Esophagus muscularis mucosa (tissue), 4 donors: Measurements from ENCODE around the gene ST7. TPM values are rescaled to one million over a fixed set of nuclear protein-coding genes. Genes with fewer than 3 reads are reported as not detected.

Experiments
- DNase-seq: peaks from one replicate; pipeline ENCODE4 v3.0.0-alpha.2; 2017; ENCODE audit errors: extremely low spot score
- H3K27ac ChIP-seq, 4 donors: fragments of 200-600 bp; sonication (generic); replicated peaks in 1 of 4; 1 replicate in 3 of 4; 2 replicates in 1 of 4; pipeline ENCODE4 v1.5.1; 2016 to 2019; ENCODE audit warnings: mild to moderate bottlenecking in 1 of 4
- H3K27me3 ChIP-seq, 4 donors: fragments of 200-600 bp; sonication (generic); one replicate each; pipeline versions ENCODE4 v1.5.1 to v1.6.0; 2016 to 2019
- H3K36me3 ChIP-seq, 4 donors: fragments of 200-600 bp; sonication (generic); one replicate each; pipeline ENCODE4 v1.5.1; 2016 to 2019
- H3K4me1 ChIP-seq, 4 donors: fragments of 200-600 bp; sonication (generic); one replicate each; pipeline ENCODE4 v1.5.1; 2016 to 2019
- H3K4me3 ChIP-seq, 4 donors: fragments of 200-600 bp; sonication (generic); 1 replicate in 2 of 4; 2 replicates in 2 of 4; pipeline ENCODE4 v1.5.1; 2016 to 2019; ENCODE audit warnings: mild to moderate bottlenecking in 4 of 4, moderate library complexity in 1 of 4
- H3K9me3 ChIP-seq, 4 donors: fragments of 200-600 bp; sonication (generic); 1 replicate in 3 of 4; 2 replicates in 1 of 4; pipeline ENCODE4 v1.5.1; 2016 to 2019
- CTCF ChIP-seq, 3 experiments: fragments of 200-600 bp in 2 of 3; fragments of 450-650 bp in 1 of 3; sonication (generic) in 2 of 3; IDR thresholded peaks; one replicate each; pipeline ENCODE4 v1.5.1; 2017 to 2019; ENCODE audit warnings: antibody characterized with exemption in 3 of 3, mild to moderate bottlenecking in 2 of 3, moderate library complexity in 1 of 3
- EP300 ChIP-seq: sonication (generic); formaldehyde crosslinking; IDR thresholded peaks from one replicate; pipeline ENCODE4 v1.6.1; 2017; ENCODE audit warnings: antibody characterized with exemption
- POLR2A ChIP-seq: fragments of 450-650 bp; IDR thresholded peaks from one replicate; pipeline ENCODE4 v1.6.1; 2017; ENCODE audit warnings: antibody characterized with exemption, moderate library complexity, mild to moderate bottlenecking, low read depth
- POLR2AphosphoS5 ChIP-seq, 2 donors: sonication (generic); formaldehyde crosslinking; IDR thresholded peaks; one replicate each; pipeline ENCODE4 v1.6.1; 2017; ENCODE audit warnings: antibody characterized with exemption in 2 of 2
- WGBS: methylation state at CpG from one replicate; pipeline ENCODE4 v1.1.5; 2018; 5-methylcytosine and 5-hydroxymethylcytosine counted together
- intact Hi-C: fragments of 100-400 bp; cut with DNase I; formaldehyde crosslinking; loops from one replicate; pipeline ENCODE4 v1.15.1; 2023
- total RNA-seq, 4 donors: library from RNA; depleted of rRNA; stranded (reverse); fragments of >200 nt; gene quantifications; one replicate each; pipeline versions ENCODE4 v1.1.0 to v1.2.1, GENCODE V29; 2016

ST7 gene
- total RNA-seq, 4 donors from 2014 or later, result 16.9 to 22.0 (median 18.2) TPM

GRCh38 chr7:117061751-117062150 is 108.5 kb downstream of the ST7 start:
- Histone ChIP-seq H3K4me1 (peaks cover 0 to 22% (median 14%) of the 10 kb centered on the region in 4 donors), H3K27ac (no peak overlapping the region), H3K9me3 (no peaks in the 10 kb centered on the region), H3K36me3 (no peaks in the 10 kb centered on the region), H3K4me3 (no peak overlapping the region), H3K27me3 (no peaks in the 10 kb centered on the region)
- intact Hi-C loops, result no loop called here
- no peak for DNase-seq
- TF ChIP-seq POLR2AphosphoS5 (IDR thresholded peaks at IDR 0.05) (no peak), POLR2A (no peak), CTCF (IDR thresholded peaks at IDR 0.05) (no peak), EP300 (no peak)

- WGBS, result 38% methylated on average over 1 of the region's 1 CpG
- H3K9me3 ChIP-seq, result no peaks in the 10 kb centered on the region
- intact Hi-C loops, result no loop called here
- no peaks in the 10 kb centered on the region for H3K27me3 ChIP-seq
- H3K4me1 ChIP-seq, result peaks cover 0 to 22% (median 14%) of the 10 kb centered on the region in 4 donors
- TF ChIP-seq CTCF (IDR thresholded peaks at IDR 0.05) (no peak), POLR2A (no peak), EP300 (no peak), POLR2AphosphoS5 (IDR thresholded peaks at IDR 0.05) (no peak)
- no peak overlapping the region for H3K4me3 ChIP-seq
- no peak for DNase-seq
- H3K36me3 ChIP-seq, result no peaks in the 10 kb centered on the region
- no peak overlapping the region for H3K27ac ChIP-seq
These were observed 109.0 kb downstream of the ST7 start for GRCh38 chr7:117062300-117062699.

- TF ChIP-seq POLR2A, result no peak
- no peak for TF ChIP-seq EP300
- TF ChIP-seq POLR2AphosphoS5 (IDR thresholded peaks at IDR 0.05), result no peak
- TF ChIP-seq CTCF (IDR thresholded peaks at IDR 0.05), result no peak
- H3K36me3 ChIP-seq, result no peaks in the 10 kb centered on the region
- intact Hi-C loops, result no loop called here
- H3K4me3 ChIP-seq, result no peak overlapping the region
- no peaks in the 10 kb centered on the region for H3K27me3 ChIP-seq
- H3K9me3 ChIP-seq, result no peaks in the 10 kb centered on the region
- peaks cover 3 to 29% (median 14%) of the 10 kb centered on the region in 4 donors for H3K4me1 ChIP-seq
- WGBS, result 78% methylated on average over 3 of the region's 3 CpGs
- no peak overlapping the region for H3K27ac ChIP-seq
- DNase-seq, result no peak
These were observed 111.4 kb downstream of the ST7 start for GRCh38 chr7:117064688-117065087.

GRCh38 chr7:117065571-117066150 is 112.4 kb downstream of the ST7 start:
- intact Hi-C loops, result no loop called here
- TF ChIP-seq EP300, result no peak
- TF ChIP-seq CTCF (IDR thresholded peaks at IDR 0.05), result no peak
- no peak for TF ChIP-seq POLR2A
- TF ChIP-seq POLR2AphosphoS5 (IDR thresholded peaks at IDR 0.05), result no peak
- Histone ChIP-seq H3K9me3 (no peaks in the 10 kb centered on the region), H3K36me3 (no peaks in the 10 kb centered on the region), H3K27ac (no peak overlapping the region), H3K4me1 (peaks cover 3 to 29% (median 14%) of the 10 kb centered on the region in 4 donors), H3K27me3 (no peaks in the 10 kb centered on the region), H3K4me3 (no peak overlapping the region)
- WGBS, result 53% methylated on average over 3 of the region's 3 CpGs
- DNase-seq, result no peak

- no peak overlapping the region for H3K4me3 ChIP-seq
- no peak for DNase-seq
- no peaks in the 10 kb centered on the region for H3K36me3 ChIP-seq
- intact Hi-C loops, result no loop called here
- H3K27ac ChIP-seq, result no peak overlapping the region
- H3K27me3 ChIP-seq, result no peaks in the 10 kb centered on the region
- TF ChIP-seq CTCF (IDR thresholded peaks at IDR 0.05) (no peak), POLR2AphosphoS5 (IDR thresholded peaks at IDR 0.05) (no peak), POLR2A (no peak), EP300 (no peak)
- H3K9me3 ChIP-seq, result no peaks in the 10 kb centered on the region
- H3K4me1 ChIP-seq, result peaks cover 3 to 26% (median 18%) of the 10 kb centered on the region in 4 donors
- WGBS, result 94% methylated on average over 3 of the region's 3 CpGs
These were observed 113.4 kb downstream of the ST7 start for GRCh38 chr7:117066668-117067067.
